NCI-H526 treated with DMSO at 0.1 percent for 48 hours (cell line): ENCODE data around the gene ZNF420.
"Not testable (repeated sequence)": the region's sequence is repeated elsewhere in the genome, so short reads cannot be mapped to it uniquely, and the experiment has no call there.

Experiments used
- DNase-seq: peaks from one replicate; lab custom pipeline; 2025; lab: John Stamatoyannopoulos, UW

ZNF420 gene

DNA sequence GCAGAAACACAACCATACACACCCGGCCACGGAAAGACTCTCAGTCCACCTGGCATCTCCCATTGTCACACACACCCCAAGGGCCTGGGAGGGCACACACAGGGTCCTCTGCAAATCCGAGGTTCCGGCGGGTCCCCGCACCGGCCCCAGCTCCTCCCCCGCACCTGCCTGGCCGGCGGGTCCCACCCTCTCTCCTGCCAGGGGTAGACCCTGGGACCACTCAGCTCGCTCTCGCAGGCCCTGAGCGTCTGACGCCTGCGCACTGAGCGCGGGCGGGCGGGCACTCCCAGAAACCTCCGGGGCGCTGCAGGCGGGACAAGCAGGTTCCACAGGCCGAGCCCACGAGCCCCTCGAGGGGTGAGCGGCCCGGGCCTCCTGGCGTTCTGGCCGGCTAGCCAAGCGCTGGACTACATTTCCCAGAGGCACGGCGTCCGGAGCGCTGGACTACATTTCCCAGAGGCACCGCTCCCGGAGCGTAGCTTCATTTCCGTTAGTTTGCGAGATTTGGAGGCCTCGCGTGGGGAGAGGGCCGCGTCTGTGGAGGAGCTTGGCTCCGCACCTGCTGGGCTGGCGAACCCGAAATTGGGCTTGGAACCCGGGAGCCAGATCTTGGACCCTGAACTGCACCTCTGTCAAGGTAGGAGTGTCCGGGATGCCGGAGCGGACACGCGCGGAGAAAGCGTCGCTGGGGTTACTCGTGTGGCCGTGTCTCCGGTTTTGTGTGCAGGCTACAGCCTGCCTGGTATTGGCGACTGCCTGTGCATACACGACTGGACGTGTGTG, at the start of gene ZNF420:
ZNF420 (plus strand) TSS at position 500 of the 783 bp plus-strand sequence. CDS start 10,686 bp downstream, outside the sequence.
- peak; percentile 98 for DNase-seq

DNA sequence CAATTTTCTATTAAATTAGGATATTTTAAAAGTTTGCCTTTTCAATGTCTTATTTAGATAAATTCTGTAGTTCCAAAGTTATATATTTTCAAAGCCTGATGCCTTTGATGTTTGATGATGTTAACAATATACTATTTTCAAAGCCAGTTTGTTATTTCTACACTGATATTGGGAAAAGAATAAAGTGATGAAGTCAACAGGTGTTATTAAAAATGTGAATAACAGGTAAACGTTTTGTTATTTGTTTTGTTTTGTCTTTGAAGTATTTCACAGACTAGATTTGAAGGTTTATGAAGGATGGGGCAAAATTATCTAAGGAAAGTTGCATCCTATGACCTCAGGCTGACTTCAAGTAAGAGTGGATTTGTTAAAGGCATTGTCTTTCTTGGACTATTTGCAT, 33.1 kb upstream of the ZNF420 start:
- DNase-seq = no peak

DNA sequence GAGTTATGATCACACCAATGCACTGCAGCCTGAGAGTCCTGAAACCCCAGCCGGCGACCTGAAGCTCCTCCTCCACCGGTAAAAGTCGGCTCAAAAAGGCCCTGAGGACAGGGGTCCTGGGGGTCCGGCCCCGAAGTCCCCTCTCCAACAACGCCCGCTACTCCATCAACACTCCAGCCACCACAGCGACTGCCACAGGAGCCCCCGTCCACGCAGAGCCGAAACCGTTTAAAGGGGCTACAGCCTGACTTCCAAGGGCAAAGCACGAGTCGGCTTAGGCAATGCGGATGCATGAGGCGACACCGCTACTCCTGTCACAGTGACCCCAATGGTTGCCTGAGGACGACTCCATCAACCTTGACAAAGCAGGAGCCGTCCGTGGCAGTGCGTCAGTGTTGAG, 22.9 kb upstream of the ZNF420 start:
- no peak for DNase-seq

DNA sequence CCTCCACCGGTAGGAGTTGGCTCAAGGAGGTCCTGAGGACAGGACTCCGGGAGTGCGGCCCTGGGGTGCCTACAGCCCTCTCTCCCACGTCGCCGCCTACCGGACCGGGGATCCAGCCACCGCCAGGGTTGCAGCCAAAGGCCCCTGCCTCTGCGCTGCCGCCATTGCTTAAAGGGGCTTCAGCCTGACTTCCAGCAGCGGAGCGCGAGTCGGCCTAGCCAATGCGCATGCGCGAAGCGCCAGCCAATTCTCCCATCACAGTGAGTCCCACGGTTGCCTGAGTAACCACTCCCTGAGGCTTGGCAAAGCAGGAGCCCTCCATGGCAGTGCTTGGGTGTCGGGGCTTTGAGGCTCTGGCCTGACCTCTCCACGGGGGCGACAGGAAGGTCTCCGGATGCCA, 21.5 kb upstream of the ZNF420 start:
- no peak for DNase-seq

DNA sequence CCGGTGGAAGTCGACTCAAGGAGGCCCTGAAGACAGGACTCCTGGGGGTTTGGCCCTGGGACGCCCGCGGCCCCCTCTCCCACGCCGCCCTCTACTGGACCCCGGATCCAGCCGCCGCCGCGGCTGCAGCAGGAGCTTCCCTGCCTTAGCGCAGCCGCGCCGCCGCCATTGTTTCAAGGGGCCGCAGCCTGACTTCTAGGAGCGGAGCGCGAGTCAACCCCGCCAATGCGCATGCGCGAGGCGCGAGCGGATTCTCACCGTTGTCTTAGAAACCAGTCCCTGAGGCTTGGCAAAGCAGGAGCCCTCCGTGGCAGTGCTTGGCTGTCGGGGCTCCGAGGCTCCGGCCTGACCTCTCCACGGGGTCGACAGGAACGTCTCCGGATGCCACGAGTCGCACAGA, 19.1 kb upstream of the ZNF420 start:
- no peak for DNase-seq

DNA sequence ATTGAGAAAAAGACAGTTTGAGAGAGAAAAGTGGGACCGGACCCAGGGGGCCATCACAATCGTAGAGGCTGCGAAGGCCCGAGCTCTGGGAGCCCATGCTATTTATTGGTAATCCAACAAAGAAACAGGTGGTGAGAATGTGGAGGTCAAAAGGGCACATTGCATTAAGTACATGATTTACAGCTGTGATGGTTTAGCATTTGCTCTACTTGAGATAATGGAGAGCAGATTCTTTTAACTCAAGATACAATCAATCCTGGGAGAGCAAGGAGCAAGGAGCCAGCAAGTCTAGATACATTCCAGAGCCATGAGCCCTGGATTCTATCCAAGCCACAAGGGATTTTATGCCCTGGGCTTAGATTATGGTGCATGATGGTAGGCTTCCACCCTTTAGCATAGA, 13.3 kb upstream of the ZNF420 start:
- not testable (repeated sequence) for DNase-seq

DNA sequence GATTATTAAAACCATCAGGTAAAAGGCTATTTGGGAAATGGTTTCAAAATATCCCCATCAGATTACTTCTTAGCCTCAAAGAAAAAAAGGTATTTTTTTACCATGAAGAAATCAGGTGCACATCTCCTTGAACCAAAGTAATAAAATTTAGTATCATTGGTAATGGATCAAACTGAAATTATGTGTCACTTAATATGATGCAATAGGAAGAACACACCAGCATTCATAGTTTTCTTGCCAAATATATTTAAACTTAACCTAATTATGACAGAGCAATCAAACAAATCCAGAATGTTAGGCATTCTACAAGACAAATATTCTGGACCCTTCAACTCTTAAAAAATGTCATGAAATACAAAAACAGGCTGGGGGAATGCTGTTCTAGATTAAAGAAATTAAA, 4.1 kb upstream of the ZNF420 start:
- DNase-seq = no peak

DNA sequence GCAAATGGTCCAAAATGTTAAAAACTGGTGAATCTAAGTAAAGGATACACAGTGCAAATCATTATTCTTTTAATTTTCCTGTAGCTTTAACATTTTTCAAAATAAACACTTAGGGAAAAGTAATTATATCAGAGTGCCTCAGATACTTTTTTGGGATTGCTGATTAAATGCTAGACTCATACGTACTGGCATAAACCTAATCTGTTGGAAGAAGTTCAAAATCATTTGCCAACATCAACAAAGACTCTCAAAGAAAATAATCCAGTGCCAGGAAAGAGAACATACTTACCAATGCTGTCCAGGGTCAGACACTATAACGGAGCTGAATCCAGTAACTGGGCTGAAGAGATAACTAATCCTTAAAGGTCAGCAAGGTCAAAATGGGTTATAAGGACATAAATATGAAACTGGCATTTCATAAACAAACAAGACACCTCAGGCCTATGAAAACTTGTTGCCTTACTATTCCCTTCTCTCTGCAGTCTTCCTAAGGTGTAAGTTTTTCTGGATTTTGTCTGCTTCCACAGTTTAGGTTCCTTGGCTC, 3.3 kb upstream of the ZNF420 start:
- DNase-seq = no peak

DNA sequence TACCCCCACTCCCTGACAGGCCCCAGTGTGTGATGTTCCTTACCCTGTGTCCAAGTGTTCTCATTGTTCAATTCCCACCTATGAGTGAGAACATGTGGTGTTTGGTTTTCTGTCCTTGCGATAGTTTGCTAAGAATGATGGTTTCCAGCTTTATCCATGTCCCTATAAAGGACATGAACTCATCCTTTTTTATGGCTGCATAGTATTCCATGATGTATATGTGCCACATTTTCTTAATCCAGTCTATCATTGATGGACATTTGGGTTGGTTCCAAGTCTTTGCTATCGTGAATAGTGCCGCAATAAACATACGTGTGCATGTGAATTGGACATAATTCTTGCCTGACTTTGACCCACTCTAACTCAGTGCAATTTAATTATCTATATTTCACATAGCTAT, 1.7 kb upstream of the ZNF420 start:
- not testable (repeated sequence) for DNase-seq

DNA sequence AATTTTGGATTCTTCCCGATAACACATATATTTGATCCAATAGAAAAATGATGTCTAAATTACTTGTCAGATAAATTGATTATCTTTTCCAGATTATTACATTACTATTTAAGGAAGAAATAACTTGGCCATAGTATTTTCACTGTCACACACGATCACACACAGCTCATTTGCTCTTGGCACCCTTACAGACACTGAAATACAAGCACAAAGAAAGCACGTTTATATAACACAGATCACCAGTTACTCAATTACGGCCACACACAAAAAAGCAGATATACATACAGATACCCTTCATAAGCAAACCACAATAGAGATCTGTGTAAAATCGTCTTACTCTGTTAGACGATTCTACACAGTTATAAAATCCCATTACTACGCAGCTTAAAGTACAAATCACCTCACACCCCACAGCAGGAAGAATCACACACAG, 716 bp upstream of the ZNF420 start:
- peak; percentile 57 for DNase-seq

DNA sequence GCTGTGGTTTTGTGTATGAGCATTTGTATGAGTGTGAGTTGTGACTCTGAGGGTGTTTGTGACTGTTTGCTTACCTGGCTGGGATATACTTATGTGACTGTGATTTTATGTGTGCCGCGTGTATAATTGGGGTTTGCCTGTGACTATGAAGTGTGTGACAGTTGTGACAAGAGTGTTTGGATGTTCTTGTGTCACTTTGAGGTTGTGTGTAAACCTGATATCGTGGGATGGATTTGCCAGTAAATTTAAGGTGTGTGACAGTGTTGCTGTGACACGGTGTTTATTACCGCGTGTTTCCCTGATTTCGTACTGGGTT, 442 bp downstream of the ZNF420 start:
- no peak for DNase-seq

DNA sequence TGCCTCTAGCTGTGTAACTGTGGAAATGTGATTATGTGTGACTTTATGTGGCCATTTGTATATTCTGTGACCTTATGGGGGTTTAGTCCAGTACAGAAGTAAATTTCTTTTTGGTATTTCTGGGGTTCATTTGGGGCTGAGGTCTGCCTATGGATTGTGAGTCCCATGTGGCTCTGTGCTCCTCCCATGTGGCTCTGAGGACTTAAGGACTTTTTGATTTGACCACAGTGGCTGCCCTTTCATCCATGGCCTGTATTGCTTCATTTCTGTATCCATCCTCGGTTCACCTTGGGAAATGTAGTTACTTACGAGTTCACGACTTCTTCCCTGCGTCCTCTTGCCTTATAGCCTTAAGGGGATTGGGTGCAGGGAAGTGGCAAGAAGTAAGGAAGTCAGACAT, 1.0 kb downstream of the ZNF420 start:
- no peak for DNase-seq

DNA sequence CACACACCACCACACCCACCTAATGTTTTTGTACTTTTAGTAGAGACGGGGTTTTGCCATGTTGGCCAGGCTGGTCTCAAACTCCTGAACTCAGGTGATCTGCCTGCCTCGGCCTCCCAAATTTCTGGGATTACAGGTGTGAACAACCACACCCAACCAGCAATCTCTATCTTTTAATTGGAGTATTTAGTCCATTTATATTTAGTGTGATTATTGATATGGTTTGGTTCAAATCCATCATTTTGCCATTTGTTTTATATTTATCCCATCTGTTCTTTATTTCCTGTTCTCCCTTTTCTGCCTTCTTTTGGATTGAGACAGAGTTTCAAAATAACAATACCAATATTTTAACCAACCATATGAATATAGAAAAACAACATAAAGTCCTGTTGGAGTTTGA, 4.1 kb downstream of the ZNF420 start:
- no peak for DNase-seq

DNA sequence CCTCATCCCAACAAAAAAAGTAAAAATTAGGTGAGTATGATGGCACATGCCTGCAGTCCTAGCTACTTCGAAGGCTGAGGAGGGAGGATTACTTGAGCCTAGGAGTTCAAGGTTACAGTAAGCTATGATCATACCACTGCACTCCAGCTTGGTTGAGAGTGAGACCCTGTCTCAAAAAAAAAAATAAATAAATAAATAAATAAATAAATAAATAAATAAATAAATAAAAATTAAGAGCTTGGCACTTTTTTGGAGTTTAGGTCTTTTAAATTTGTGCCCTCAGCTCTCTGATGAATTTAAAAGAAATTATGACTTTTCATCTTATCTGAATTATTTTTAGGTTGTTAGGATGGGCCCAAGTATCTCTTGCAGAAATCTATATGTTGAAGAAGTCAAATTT, 8.9 kb downstream of the ZNF420 start:
- no peak for DNase-seq

DNA sequence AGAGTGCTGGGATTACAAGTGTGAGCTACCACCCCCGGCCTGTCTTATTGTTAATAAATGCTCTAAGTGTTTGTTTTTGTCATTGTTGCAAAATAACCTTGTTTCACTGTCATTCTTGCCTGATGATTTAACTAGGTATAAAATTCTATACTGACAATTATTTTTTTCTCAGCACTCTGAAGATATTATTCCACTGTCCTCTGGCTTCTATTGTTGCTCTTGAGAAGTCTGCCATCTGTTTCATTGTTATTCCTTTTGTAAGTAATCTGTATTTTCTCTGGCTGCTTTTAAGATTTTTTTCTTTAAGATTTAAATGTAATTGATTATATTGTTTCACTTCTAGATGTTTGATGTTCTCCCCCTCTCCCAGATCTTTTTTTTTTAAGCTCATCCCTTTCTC, 17.6 kb downstream of the ZNF420 start:
- no peak for DNase-seq

DNA sequence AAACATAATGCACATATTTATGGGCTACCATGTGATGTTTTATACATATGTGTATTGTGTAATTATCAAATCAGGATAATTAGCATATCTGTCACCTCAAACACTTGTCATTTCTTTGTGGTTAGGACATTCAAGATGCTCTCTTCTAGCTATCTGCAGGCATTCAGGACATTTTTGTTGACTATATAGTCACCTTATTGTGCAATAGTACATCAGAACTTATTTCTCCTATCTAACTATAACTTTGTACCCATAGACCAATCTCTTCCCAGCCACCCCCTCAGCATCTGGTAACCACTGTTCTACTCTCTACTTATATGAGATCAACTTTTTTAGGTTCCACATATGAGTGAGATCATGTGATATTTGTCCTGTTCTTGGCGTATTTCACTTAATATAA, 20.3 kb downstream of the ZNF420 start:
- DNase-seq = no peak

DNA sequence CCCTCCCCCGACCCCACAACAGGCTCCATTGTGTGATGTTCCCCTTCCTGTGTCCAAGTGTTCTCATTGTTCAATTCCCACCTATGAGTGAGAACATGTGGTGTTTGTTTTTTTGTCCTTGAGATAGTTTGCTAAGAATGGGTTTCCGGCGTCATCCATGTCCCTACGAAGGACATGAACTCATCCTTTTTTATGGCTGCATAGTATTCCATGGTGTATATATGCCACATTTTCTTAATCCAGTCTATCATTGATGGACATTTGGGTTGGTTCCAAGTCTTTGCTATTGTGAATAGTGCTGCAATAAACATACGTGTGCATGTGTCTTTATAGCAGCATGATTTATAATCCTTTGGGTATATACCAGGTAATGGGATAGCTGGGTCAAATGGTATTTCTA, 25.9 kb downstream of the ZNF420 start:
- DNase-seq = not testable (repeated sequence)

DNA sequence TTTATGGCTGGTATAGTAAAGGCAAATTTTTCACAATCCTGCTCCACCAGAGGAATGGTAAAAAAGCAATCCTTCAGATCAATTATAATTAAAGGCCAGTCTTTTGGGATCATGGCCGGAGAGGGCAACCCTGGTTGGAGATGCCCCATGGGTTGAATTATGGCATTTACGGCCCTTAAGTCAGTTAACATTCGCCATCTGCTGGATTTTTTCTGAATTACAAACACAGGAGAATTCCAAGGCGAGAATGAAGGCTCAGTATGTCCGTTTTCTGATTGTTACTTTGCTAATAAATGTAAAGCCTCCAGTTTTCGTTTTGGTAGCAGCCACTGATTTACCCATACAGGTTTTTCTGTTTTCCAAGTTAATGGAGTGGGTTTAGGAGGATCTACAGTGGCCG, 33.5 kb downstream of the ZNF420 start:
- not testable (repeated sequence) for DNase-seq

DNA sequence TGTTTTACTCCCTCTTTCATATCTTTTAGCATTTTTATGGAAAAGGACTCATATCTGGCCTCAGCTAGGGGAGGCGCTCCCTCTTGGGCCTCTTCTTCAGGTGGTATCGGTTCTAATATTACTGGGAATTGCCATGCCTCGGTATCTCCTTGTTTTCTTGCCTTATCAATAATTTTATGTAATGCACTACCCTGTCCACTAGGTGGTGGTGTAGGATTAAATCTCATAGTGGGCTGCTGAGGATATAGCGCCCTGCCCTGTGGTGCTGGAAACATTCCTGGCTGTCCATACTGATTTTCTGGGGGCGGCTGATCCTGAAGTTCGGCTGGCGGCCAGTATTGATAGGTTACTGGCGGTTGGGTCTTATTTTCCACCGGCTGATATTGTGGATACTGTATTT, 35.8 kb downstream of the ZNF420 start:
- DNase-seq = no peak

DNA sequence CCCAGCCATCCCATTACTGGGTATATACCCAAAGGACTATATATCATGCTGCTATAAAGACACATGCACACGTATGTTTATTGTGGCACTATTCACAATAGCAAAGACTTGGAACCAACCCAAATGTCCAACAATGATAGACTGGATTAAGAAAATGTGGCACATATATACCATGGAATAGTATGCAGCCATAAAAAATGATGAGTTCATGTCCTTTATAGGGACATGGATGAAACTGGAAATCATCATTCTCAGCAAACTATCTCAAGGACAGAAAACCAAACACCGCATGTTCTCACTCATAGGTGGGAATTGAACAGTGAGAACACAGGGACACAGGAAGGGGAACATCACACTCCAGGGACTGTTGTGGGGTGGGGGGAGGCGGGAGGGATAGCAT, 43.9 kb downstream of the ZNF420 start:
- DNase-seq = not testable (repeated sequence)

DNA sequence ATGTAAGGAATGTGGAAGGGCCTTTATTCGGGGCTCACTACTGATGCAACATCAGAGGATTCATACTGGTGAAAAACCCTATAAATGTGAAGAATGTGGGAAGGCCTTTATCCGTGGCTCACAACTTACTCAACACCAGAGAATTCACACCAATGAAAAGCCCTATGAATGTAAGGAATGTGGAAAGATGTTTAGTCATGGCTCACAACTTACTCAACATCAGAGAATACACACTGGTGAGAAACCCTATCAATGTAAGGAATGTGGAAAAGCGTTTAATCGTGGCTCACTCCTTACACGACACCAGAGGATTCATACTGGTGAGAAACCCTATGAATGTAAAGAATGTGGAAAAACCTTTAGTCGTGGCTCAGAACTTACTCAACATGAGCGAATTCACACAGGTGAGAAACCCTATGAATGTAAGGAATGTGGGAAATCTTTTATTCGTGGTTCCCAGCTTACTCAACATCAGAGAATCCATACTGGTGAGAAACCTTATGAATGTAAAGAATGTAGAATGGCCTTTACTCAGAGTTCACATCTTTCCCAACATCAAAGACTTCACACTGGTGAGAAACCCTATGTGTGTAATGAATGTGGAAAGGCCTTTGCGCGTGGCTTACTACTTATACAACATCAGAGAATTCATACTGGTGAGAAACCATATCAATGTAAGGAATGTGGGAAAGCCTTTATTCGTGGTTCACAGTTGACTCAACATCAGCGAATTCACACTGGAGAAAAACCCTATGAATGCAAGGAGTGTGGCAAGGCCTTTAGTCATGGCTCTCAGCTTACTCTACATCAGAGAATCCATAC, 50.0 kb downstream of the ZNF420 start:
- no peak for DNase-seq

DNA sequence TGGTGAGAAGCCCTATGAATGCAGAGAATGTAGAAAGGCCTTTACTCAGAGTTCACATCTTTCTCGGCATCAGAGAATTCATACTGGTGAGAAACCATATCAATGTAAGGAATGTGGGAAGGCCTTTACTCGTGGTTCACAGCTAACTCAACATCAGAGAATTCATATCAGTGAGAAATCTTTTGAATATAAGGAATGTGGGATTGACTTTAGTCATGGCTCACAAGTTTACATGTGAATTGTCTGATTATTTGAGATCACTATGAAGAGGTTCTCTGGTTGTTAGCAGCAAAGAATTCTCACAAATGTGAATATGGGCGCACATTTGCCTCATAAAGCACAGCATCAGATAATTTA, 50.6 kb downstream of the ZNF420 start:
- DNase-seq = no peak

DNA sequence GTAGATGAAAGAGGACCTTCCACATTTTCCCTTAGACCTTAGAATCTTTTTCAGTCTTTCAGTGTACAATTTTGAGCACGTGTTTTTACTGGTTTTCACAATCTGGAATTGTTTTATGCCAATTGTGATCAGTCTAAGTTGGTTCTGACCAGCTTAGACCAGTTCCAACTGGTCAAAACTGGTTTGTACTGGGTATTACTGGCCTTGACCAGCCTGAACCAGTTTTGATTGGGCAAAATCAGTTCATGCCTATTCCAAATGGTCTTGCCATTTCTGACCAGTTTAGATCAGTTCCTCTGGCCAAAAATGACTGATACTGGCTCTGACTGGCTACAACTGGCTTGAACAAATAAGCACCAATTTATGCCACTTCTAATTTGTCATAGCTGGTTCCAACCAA, 57.9 kb downstream of the ZNF420 start:
- no peak for DNase-seq
